ENCODE data around the gene MYO5A.

GRCh38 chr15:52348056-52348745 lies 180.5 kb downstream of the MYO5A start:
- TF ChIP-seq EZH2 (IDR thresholded peaks at IDR 0.05; ENCODE audit: borderline replicate concordance, insufficient read depth, low read depth, low read length, poor library complexity, severe bottlenecking) = no peak
- TF ChIP-seq CTCF (IDR thresholded peaks at IDR 0.05) = no peak

Data from B cell (primary cell).